Uterus (tissue), 4 donors: ENCODE data around the gene DNAJC18. TPM values are rescaled to one million over a fixed set of nuclear protein-coding genes. Genes with fewer than 3 reads are reported as not detected.

Experiments used
- DNase-seq, 2 donors: peaks; one replicate each; pipeline ENCODE4 v3.0.0-alpha.2; 2019 to 2020
- H3K27ac ChIP-seq, 2 donors: fragments of 200-600 bp; sonication (generic); 1 replicate in 1 of 2; 2 replicates in 1 of 2; pipeline ENCODE4 v1.5.1; 2016 to 2018
- H3K27me3 ChIP-seq, 2 donors: fragments of 200-600 bp; sonication (generic); one replicate each; pipeline ENCODE4 v1.5.1; 2018 to 2019; ENCODE audit warnings: control low read depth in 1 of 2
- H3K36me3 ChIP-seq, 2 donors: fragments of 200-600 bp; sonication (generic); one replicate each; pipeline ENCODE4 v1.5.1; 2019; ENCODE audit warnings: control low read depth in 1 of 2
- H3K4me1 ChIP-seq, 2 donors: fragments of 200-600 bp; sonication (generic); one replicate each; pipeline ENCODE4 v1.5.1; 2018 to 2019; ENCODE audit warnings: control low read depth in 1 of 2
- H3K4me3 ChIP-seq, 2 donors: fragments of 200-600 bp; sonication (generic); 1 replicate in 1 of 2; 2 replicates in 1 of 2; pipeline ENCODE4 v1.5.1; 2018 to 2019; ENCODE audit warnings: mild to moderate bottlenecking in 1 of 2
- H3K9me3 ChIP-seq, 2 donors: fragments of 200-600 bp; sonication (generic); one replicate each; pipeline ENCODE4 v1.5.1; 2019; ENCODE audit warnings: control low read depth in 1 of 2
- POLR2A ChIP-seq, 2 donors: fragments of 450-650 bp; IDR thresholded peaks; one replicate each; pipeline ENCODE4 v1.6.1; 2016; ENCODE audit warnings: antibody characterized with exemption in 2 of 2, mild to moderate bottlenecking in 1 of 2, moderate library complexity in 1 of 2
- intact Hi-C: fragments of 100-400 bp; cut with DNase I; formaldehyde crosslinking; loops from one replicate; pipeline ENCODE4 v1.15.1; 2023; ENCODE audit warnings: low total_unique reads
- total RNA-seq, 4 donors: library from RNA; depleted of rRNA in 3 of 4; stranded (reverse); fragments of >200 nt in 3 of 4; gene quantifications; one replicate each; pipeline versions ENCODE4 v1.1.0 to v1.2.4, GENCODE V29; 2014 to 2023
- TF ChIP-seq, protein P1 (sequence below), 4 experiments: fragments of 200-600 bp in 2 of 4; fragments of 450-650 bp in 2 of 4; sonication (generic) in 2 of 4; IDR thresholded peaks; one replicate each; pipeline ENCODE4 v1.5.1; 2016 to 2019; ENCODE audit warnings: antibody characterized with exemption in 4 of 4, mild to moderate bottlenecking in 2 of 4, moderate library complexity in 1 of 4
- donor health status: DM: yes; HTN: yes; CAD: no.

Gene DNAJC18
- total RNA-seq, 4 donors from 2014 or later = 3.1 to 21.6 (median 12.6) TPM

DNA sequence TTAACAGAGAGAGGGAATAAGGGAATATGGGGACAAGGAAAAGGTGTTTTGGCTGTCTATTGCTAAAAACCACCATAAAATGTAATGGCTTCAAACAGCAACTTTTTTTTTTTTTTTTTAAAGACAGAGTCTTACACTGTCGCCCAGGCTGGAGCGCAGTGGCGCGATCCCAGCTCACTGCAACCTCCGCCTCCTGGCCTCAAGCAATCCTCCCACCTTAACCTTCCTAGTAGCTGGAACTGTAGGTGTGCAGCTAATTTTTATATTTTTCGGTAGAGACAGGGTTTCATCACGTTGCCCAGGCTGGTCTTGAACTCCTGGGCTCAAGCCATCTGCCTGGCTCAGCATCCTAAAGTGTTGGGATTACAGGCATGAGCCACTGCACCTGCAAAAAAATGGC lies 31.1 kb downstream of the DNAJC18 start:
- no peak overlapping the region for H3K27ac ChIP-seq
- no peaks in the 10 kb centered on the region for H3K36me3 ChIP-seq
- H3K4me3 ChIP-seq = no peak overlapping the region
- DNase-seq = no peak
- H3K9me3 ChIP-seq = no peaks in the 10 kb centered on the region
- TF ChIP-seq POLR2A (IDR thresholded peaks at IDR 0.05) = no peak
- TF ChIP-seq, protein P1, sequence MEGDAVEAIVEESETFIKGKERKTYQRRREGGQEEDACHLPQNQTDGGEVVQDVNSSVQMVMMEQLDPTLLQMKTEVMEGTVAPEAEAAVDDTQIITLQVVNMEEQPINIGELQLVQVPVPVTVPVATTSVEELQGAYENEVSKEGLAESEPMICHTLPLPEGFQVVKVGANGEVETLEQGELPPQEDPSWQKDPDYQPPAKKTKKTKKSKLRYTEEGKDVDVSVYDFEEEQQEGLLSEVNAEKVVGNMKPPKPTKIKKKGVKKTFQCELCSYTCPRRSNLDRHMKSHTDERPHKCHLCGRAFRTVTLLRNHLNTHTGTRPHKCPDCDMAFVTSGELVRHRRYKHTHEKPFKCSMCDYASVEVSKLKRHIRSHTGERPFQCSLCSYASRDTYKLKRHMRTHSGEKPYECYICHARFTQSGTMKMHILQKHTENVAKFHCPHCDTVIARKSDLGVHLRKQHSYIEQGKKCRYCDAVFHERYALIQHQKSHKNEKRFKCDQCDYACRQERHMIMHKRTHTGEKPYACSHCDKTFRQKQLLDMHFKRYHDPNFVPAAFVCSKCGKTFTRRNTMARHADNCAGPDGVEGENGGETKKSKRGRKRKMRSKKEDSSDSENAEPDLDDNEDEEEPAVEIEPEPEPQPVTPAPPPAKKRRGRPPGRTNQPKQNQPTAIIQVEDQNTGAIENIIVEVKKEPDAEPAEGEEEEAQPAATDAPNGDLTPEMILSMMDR (IDR thresholded peaks at IDR 0.05) = no peak
- intact Hi-C loops = no loop called here
- no peaks in the 10 kb centered on the region for H3K27me3 ChIP-seq
- peaks cover 0 to 8% of the 10 kb centered on the region in 2 donors for H3K4me1 ChIP-seq

DNA sequence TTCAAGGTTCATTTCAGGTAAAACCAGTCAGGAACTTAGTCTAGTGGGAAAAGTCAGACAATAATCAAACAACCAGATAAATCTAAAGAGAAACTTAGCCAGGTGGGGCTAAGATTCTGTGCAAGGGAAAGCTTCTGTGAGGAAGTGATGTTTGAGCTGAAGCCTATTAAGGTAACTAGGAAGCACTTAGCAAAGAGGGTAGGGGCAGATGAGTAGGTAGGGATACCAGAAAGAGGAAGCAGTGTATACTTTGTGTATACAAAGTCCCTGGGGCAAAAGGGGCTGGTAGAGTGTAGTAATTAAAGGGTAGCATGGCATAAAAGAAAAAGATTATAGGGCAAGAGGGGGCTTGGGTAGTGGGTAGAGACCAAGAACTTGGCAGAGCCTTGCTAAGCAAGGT lies 31.8 kb downstream of the DNAJC18 start:
- no peak for DNase-seq
- Histone ChIP-seq H3K4me1 (peaks cover 0 to 11% of the 10 kb centered on the region in 2 donors), H3K4me3 (no peak overlapping the region), H3K36me3 (no peaks in the 10 kb centered on the region), H3K27me3 (no peaks in the 10 kb centered on the region), H3K9me3 (no peaks in the 10 kb centered on the region), H3K27ac (no peak overlapping the region)
- no peak for TF ChIP-seq POLR2A (IDR thresholded peaks at IDR 0.05)
- TF ChIP-seq, protein P1 (IDR thresholded peaks at IDR 0.05) = no peak
- intact Hi-C loops = no loop called here

DNA sequence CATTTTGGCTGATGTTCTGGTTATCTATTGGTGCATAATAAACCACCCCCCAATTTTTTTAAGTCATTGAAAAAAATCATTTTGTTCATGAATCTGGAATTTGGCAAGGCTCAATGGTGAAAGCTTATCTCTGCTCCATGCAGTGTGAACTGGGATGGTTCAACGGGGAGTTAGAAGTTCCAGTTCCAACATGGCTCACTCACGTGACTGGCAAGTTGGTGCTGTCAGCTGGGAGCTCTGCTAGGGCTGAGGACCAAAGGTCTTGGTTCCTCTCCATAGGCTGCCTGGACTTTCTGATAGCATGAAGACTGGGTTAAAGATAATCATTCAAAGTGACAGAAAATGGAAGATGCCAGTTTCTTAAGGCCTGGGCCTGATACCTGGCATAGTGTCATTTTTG lies 32.4 kb downstream of the DNAJC18 start:
- TF ChIP-seq POLR2A (IDR thresholded peaks at IDR 0.05) = no peak
- TF ChIP-seq, protein P1 (IDR thresholded peaks at IDR 0.05) = no peak
- DNase-seq = no peak
- intact Hi-C loops = no loop called here
- Histone ChIP-seq H3K9me3 (no peaks in the 10 kb centered on the region), H3K27me3 (no peaks in the 10 kb centered on the region), H3K4me3 (no peak overlapping the region), H3K4me1 (peaks cover 0 to 11% of the 10 kb centered on the region in 2 donors), H3K27ac (no peak overlapping the region), H3K36me3 (no peaks in the 10 kb centered on the region)

DNA sequence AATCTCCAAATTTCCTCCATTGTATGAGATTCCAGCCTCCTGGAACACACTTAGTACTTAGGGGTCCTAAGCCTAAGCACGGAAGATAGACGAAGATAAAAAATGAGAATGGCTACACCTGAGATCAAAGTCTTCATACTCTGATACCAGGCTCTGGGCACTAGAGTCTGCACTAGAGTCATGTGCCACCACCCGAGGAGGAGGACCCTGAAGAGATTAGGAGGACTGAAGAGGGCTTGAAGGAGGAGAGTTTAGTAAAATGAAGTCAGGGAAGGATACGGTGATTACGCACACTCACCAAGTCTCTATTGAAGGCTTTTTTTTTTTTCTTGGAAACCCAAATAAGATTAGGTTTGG lies 34.9 kb downstream of the DNAJC18 start:
- H3K4me1 ChIP-seq = peaks cover 0 to 3% of the 10 kb centered on the region in 2 donors
- peak overlapping the region; percentile 86 to 95 for H3K27ac ChIP-seq
- intact Hi-C loops = no loop called here
- H3K36me3 ChIP-seq = no peaks in the 10 kb centered on the region
- no peaks in the 10 kb centered on the region for H3K27me3 ChIP-seq
- peak overlapping the region; percentile 35 to 37 for H3K4me3 ChIP-seq
- TF ChIP-seq POLR2A (IDR thresholded peaks at IDR 0.05) = no peak
- TF ChIP-seq, protein P1 (IDR thresholded peaks at IDR 0.05) = no peak
- DNase-seq = no peak
- no peaks in the 10 kb centered on the region for H3K9me3 ChIP-seq

DNA sequence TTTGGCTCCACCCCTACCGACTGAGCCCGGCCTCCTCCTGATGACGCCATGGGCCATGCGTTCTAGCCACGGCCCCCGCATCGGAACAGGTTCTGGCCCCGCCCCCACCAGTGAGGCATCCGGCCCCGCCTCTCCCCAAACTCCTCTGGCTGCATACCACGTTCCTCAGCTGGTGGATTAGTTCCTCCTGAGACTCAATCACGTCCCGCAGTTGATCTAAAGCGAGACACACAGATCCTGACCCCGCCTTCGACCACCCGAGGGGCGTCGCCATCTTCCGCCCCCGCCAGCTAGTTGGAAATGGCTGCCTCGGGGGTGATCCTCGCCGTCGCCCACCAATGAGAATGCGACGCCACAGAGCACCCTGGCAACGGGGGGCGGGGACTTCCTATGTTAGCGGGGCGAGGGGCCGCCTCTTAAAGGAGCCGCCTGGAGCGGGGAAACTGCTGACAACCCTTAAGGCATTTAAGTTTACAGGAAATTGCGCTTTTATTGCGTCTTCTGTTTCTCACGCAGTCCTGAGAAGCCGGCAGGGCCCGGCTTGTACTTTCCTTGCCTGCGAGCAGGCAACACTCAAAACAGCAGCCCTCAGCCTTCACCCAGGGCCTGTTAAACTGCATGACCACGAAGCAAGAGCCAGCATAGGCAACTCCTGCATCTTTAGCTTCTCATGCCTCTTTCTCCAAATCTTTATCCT lies 35.4 kb downstream of the DNAJC18 start, which contains the start of gene SPATA24:
SPATA24 (minus strand) TSS at position 303 of the 697 bp plus-strand sequence; CDS start at position 274, 29 bp downstream.
- TF ChIP-seq, protein P1 (IDR thresholded peaks at IDR 0.05) = no peak
- peak in 1 of 2 donors; percentile 28 for TF ChIP-seq POLR2A (IDR thresholded peaks at IDR 0.05)
- intact Hi-C loops = no loop called here
- peak within 1 kb of the TSS; percentile 86 to 95 for H3K27ac ChIP-seq

More for the DNA sequence above, 35.4 kb downstream of the DNAJC18 start, which contains the start of gene SPATA24:
- Histone ChIP-seq H3K36me3 (no peaks in the 10 kb centered on the region), H3K27me3 (no peaks in the 10 kb centered on the region), H3K4me3 (peak within 1 kb of the TSS; percentile 35 to 37), H3K9me3 (no peaks in the 10 kb centered on the region), H3K4me1 (peaks cover 0 to 3% of the 10 kb centered on the region in 2 donors)
- peak; percentile 97 to 98 for DNase-seq
